ENCODE results near the gene TOR2A.

TOR2A gene

GRCh38 chr9:127706836-127707241 is 28.3 kb downstream of the TOR2A start, which contains the start of gene CFAP157:
CFAP157 (plus strand) TSS chr9:127706988; CDS start chr9:127707032, 44 bp downstream.
- no peak within 1 kb of the TSS for H3K9ac ChIP-seq (ENCODE audit: insufficient read length)
- H3K27ac ChIP-seq: no peak within 1 kb of the TSS
- no peak for DNase-seq (ENCODE audit: low read depth, low spot score)

GRCh38 chr9:127705577-127706379 is 29.3 kb downstream of the TOR2A start:
- Histone ChIP-seq H3K4me3 (no peak overlapping the region), H3K36me3 (ENCODE audit: insufficient read depth, low read length) (no peaks in the 10 kb centered on the region), H3K9ac (ENCODE audit: insufficient read length) (no peak overlapping the region), H3K27ac (no peak overlapping the region), H3K9me3 (ENCODE audit: low read depth, low read length) (no peaks in the 10 kb centered on the region)
- DNase-seq (ENCODE audit: low read depth, low spot score): no peak
- TF ChIP-seq EZH2 (IDR thresholded peaks at IDR 0.05) (no peak), POLR2AphosphoS5 (IDR thresholded peaks at IDR 0.05; ENCODE audit: borderline replicate concordance, low read depth, low read length) (no peak), FOXP2 (optimal IDR thresholded peaks at IDR 0.05; ENCODE audit: control extremely low read depth, extremely low read length, insufficient read depth) (no peak)

More at GRCh38 chr9:127706836-127707241, 28.3 kb downstream of the TOR2A start, which contains the start of gene CFAP157:
- Histone ChIP-seq H3K9me3 (ENCODE audit: low read depth, low read length) (no peaks in the 10 kb centered on the region), H3K4me3 (no peak within 1 kb of the TSS), H3K36me3 (ENCODE audit: insufficient read depth, low read length) (no peaks in the 10 kb centered on the region)
- no peak for TF ChIP-seq FOXP2 (optimal IDR thresholded peaks at IDR 0.05; ENCODE audit: control extremely low read depth, extremely low read length, insufficient read depth)
- no peak for TF ChIP-seq POLR2AphosphoS5 (IDR thresholded peaks at IDR 0.05; ENCODE audit: borderline replicate concordance, low read depth, low read length)
- no peak for TF ChIP-seq EZH2 (IDR thresholded peaks at IDR 0.05)

- TF ChIP-seq FOXP2 (optimal IDR thresholded peaks at IDR 0.05; ENCODE audit: control extremely low read depth, extremely low read length, insufficient read depth): no peak
- no peak for TF ChIP-seq EZH2 (IDR thresholded peaks at IDR 0.05)
- TF ChIP-seq POLR2AphosphoS5 (IDR thresholded peaks at IDR 0.05; ENCODE audit: borderline replicate concordance, low read depth, low read length): no peak
- H3K9me3 ChIP-seq (ENCODE audit: low read depth, low read length): no peaks in the 10 kb centered on the region
- H3K36me3 ChIP-seq (ENCODE audit: insufficient read depth, low read length): no peaks in the 10 kb centered on the region
- no peak overlapping the region for H3K9ac ChIP-seq (ENCODE audit: insufficient read length)
- H3K27ac ChIP-seq: no peak overlapping the region
- no peak for DNase-seq (ENCODE audit: low read depth, low spot score)
- H3K4me3 ChIP-seq: no peak overlapping the region
These were observed 31.7 kb downstream of the TOR2A start for GRCh38 chr9:127703289-127703946.

- H3K4me3 ChIP-seq: no peak overlapping the region
- H3K9ac ChIP-seq (ENCODE audit: insufficient read length): no peak overlapping the region
- H3K9me3 ChIP-seq (ENCODE audit: low read depth, low read length): no peaks in the 10 kb centered on the region
- TF ChIP-seq POLR2AphosphoS5 (IDR thresholded peaks at IDR 0.05; ENCODE audit: borderline replicate concordance, low read depth, low read length): no peak
- no peak for TF ChIP-seq FOXP2 (optimal IDR thresholded peaks at IDR 0.05; ENCODE audit: control extremely low read depth, extremely low read length, insufficient read depth)
- TF ChIP-seq EZH2 (IDR thresholded peaks at IDR 0.05): no peak
- no peaks in the 10 kb centered on the region for H3K36me3 ChIP-seq (ENCODE audit: insufficient read depth, low read length)
- H3K27ac ChIP-seq: no peak overlapping the region
- no peak for DNase-seq (ENCODE audit: low read depth, low spot score)
These were observed 34.4 kb downstream of the TOR2A start for GRCh38 chr9:127700594-127701255.

GRCh38 chr9:127700140-127700539 is 35.0 kb downstream of the TOR2A start:
- no peak for DNase-seq (ENCODE audit: low read depth, low spot score)
- H3K36me3 ChIP-seq (ENCODE audit: insufficient read depth, low read length): no peaks in the 10 kb centered on the region
- H3K4me3 ChIP-seq: no peak overlapping the region
- TF ChIP-seq POLR2AphosphoS5 (IDR thresholded peaks at IDR 0.05; ENCODE audit: borderline replicate concordance, low read depth, low read length): no peak
- TF ChIP-seq EZH2 (IDR thresholded peaks at IDR 0.05): no peak
- H3K9me3 ChIP-seq (ENCODE audit: low read depth, low read length): no peaks in the 10 kb centered on the region
- no peak overlapping the region for H3K9ac ChIP-seq (ENCODE audit: insufficient read length)
- no peak overlapping the region for H3K27ac ChIP-seq

GRCh38 chr9:127698985-127699670 is 36.0 kb downstream of the TOR2A start:
- TF ChIP-seq POLR2AphosphoS5 (IDR thresholded peaks at IDR 0.05; ENCODE audit: borderline replicate concordance, low read depth, low read length): no peak
- TF ChIP-seq FOXP2 (optimal IDR thresholded peaks at IDR 0.05; ENCODE audit: control extremely low read depth, extremely low read length, insufficient read depth): no peak
- no peak for TF ChIP-seq EZH2 (IDR thresholded peaks at IDR 0.05)
- H3K27ac ChIP-seq: no peak overlapping the region
- H3K9ac ChIP-seq (ENCODE audit: insufficient read length): no peak overlapping the region
- no peaks in the 10 kb centered on the region for H3K36me3 ChIP-seq (ENCODE audit: insufficient read depth, low read length)
- no peak overlapping the region for H3K4me3 ChIP-seq
- DNase-seq (ENCODE audit: low read depth, low spot score): no peak
- no peaks in the 10 kb centered on the region for H3K9me3 ChIP-seq (ENCODE audit: low read depth, low read length)

- no peak overlapping the region for H3K4me3 ChIP-seq
- no peak for DNase-seq (ENCODE audit: low read depth, low spot score)
- no peak overlapping the region for H3K9ac ChIP-seq (ENCODE audit: insufficient read length)
- no peak overlapping the region for H3K27ac ChIP-seq
- no peak for TF ChIP-seq POLR2AphosphoS5 (IDR thresholded peaks at IDR 0.05; ENCODE audit: borderline replicate concordance, low read depth, low read length)
- H3K36me3 ChIP-seq (ENCODE audit: insufficient read depth, low read length): no peaks in the 10 kb centered on the region
- H3K9me3 ChIP-seq (ENCODE audit: low read depth, low read length): no peaks in the 10 kb centered on the region
These were observed 36.7 kb downstream of the TOR2A start for GRCh38 chr9:127698386-127698785.

- Histone ChIP-seq H3K9ac (ENCODE audit: insufficient read length) (no peak overlapping the region), H3K9me3 (ENCODE audit: low read depth, low read length) (no peaks in the 10 kb centered on the region), H3K27ac (no peak overlapping the region), H3K36me3 (ENCODE audit: insufficient read depth, low read length) (no peaks in the 10 kb centered on the region), H3K4me3 (no peak overlapping the region)
- DNase-seq (ENCODE audit: low read depth, low spot score): no peak
- TF ChIP-seq EZH2 (IDR thresholded peaks at IDR 0.05) (no peak), POLR2AphosphoS5 (IDR thresholded peaks at IDR 0.05; ENCODE audit: borderline replicate concordance, low read depth, low read length) (no peak), FOXP2 (optimal IDR thresholded peaks at IDR 0.05; ENCODE audit: control extremely low read depth, extremely low read length, insufficient read depth) (no peak)
These were observed 37.5 kb downstream of the TOR2A start for GRCh38 chr9:127697575-127697974.
